GM12892 (cell line): Measurements from ENCODE around the gene PCDHA1.

Experiments used
- DNase-seq: peaks from one replicate; pipeline ENCODE4 v3.0.0; 2011; ENCODE audit not compliant: insufficient read length
- FAIRE-seq: peaks from 2 replicates; lab custom pipeline; 2011; peaks lifted over from hg19 to GRCh38; lab: Jason Lieb, UNC
- POLR2A ChIP-seq: IDR thresholded peaks from 2 replicates; pipeline ENCODE4 v1.6.1; 2011; ENCODE audit warnings: low read depth, low read length, control low read depth
- POLR2AphosphoS5 ChIP-seq: IDR thresholded peaks from 2 replicates; pipeline ENCODE4 v1.6.1; 2011; ENCODE audit warnings: low read depth, low read length, control low read depth
- TAF1 ChIP-seq: IDR thresholded peaks from 2 replicates; pipeline ENCODE4 v1.6.1; 2011; ENCODE audit warnings: low read depth, mild to moderate bottlenecking, control low read depth, low read length, borderline replicate concordance

PCDHA1 gene

DNA sequence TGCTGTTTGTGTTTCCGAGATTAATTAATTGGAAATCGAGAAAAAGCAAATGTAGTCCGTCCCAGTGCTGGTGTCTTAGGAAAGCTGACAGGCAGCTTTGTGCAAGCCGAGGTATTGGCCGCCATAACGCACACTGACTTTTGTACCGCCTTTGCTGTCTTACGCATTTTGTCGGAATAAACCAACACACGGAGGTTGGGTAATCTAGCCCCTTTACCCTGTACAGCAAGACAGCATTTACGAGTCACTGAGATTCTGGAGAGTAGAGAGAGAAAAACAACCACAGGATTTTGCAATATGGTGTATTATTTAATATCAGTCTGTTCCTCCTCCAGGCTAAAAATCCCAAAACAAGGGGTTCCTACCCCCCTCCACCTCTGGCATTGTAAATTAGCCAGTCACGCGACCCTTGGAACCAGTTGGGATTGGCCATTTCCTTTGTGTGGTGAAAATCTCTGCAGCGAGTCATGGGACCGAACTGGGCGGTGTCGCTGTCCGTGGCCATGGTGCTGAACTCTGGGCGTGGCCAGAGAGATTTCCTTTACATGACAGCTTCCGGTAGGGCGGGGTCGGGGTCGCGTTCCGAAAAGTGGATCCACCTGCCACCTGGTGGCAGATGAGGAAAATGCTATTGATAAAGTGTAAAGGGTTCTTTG, 255.0 kb downstream of the PCDHA1 start:
- TF ChIP-seq TAF1, result no peak
- no peak for TF ChIP-seq POLR2AphosphoS5
- no peak for TF ChIP-seq POLR2A
- no peak for FAIRE-seq
- DNase-seq, result peak; percentile 13

DNA sequence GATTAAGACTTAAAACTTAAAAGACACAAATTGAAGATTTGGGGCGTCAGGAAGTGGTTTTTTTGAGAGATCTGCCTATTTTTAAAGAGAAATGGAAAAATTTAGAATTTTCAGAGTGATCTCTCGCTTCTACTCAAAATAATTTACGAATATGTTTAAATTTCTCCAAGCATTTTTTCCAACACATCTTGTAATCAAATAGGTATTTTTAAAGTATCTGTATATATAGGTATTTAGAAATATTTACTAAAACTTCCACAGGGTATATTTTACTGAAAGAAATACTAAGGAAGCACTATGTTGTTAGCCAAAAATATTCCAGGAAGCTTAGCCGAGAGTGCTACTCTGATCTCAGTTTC, 255.5 kb downstream of the PCDHA1 start:
- FAIRE-seq (no peak), DNase-seq (no peak)
- TF ChIP-seq POLR2A (no peak), TAF1 (no peak), POLR2AphosphoS5 (no peak)

DNA sequence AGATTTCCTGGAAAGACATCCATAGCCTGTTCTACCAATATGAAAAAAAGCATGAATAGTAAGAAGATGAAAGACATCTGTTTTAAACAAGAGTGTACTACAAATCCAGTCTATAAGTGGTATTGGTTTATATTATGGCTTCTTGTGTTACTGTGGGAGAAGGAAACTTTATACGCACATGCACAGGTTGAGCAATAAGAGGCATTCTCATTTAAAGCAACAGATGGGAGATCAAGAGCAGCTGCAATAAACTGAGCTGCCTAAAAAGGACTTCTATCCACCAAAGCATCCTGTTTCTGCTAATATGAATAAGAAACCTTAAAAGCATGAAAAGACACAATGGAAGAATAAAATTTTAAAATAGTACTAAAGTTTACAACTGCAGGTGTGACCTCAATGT, 256.6 kb downstream of the PCDHA1 start:
- no peak for TF ChIP-seq POLR2A
- no peak for TF ChIP-seq POLR2AphosphoS5
- no peak for TF ChIP-seq TAF1
- FAIRE-seq (no peak), DNase-seq (no peak)

DNA sequence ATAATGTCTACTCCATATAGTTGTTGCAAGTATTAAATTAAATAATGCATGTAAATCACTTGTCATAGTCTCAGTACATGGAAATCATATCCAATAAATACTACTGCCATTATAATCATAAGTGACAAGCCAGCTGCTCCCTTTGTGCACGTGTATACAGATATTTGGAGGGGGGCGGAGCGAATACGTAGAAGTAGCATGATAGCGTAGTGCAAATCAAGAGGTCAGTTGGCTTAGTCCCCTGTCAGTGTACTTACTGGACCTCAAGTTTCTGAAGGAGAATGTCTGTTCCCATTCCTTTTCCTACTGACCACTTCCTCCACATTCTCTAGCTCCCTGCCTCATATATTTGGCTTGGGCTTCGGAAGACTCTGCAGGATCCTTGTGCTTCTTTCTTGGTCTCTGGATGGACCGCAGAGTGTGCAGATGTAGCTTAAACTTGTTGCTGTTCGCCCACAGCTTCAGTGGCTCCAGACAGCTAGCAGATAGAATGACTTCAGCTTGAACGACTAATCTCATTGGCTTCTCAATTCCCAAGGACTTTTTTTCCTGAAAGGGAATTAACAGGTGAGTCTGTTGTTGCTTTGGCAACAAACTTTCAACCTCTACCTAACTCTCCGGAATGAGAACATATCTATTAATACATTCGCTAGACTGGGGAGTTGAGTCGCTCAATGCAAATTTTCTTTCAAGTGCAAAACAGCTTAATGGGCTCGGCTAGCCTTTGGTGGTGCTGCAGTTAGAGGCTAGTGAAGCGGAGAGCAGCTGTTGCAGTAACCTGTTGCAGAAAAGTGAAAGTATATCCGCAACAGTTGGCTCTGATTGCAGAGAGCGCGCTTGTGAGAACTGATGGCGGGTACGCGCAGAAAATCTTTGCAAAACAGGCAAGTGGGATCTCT, 264.9 kb downstream of the PCDHA1 start, which contains the start of gene PCDHB1:
PCDHB1 (plus strand) TSS at position 753 of the 899 bp plus-strand sequence; CDS start at position 850, 97 bp downstream.
- TF ChIP-seq POLR2AphosphoS5 (no peak), TAF1 (no peak), POLR2A (no peak)
- FAIRE-seq (no peak), DNase-seq (no peak)

DNA sequence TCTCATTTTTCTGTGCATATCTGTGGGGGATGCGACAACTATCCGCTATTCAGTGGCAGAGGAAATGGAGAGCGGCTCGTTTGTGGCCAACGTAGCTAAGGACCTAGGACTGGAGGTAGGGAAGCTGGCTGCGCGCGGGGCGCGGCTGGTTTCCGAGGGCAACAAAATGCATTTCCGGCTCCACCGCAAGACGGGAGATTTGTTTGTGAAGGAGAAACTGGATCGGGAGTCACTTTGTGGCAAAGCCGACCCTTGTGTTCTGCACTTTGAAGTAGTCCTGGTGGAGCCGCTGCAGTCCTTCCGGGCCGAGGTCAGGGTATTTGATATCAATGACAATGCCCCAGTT, 265.6 kb downstream of the PCDHA1 start:
- FAIRE-seq (no peak), DNase-seq (no peak)
- TF ChIP-seq TAF1 (no peak), POLR2AphosphoS5 (no peak), POLR2A (no peak)
